Smooth muscle cell (in vitro differentiated cells): ENCODE data around the gene ESRRA. TPM values are rescaled to one million over a fixed set of nuclear protein-coding genes. Genes with fewer than 3 reads are reported as not detected.

ENCODE experiments used
- DNase-seq: peaks from one replicate; lab custom pipeline; 2025; ENCODE audit not compliant: unreplicated experiment; lab: John Stamatoyannopoulos, UW
- H2AFZ ChIP-seq: fragments of 200-600 bp; sonication (generic); 2 replicates; pipeline ENCODE4 v1.6.0; 2016; ENCODE audit warnings: antibody characterized with exemption, low read depth, mild to moderate bottlenecking
- H3F3A ChIP-seq: fragments of 200-600 bp; sonication (generic); 2 replicates; pipeline ENCODE4 v1.6.0; 2017; ENCODE audit warnings: antibody characterized with exemption, low read depth
- H3K27ac ChIP-seq: fragments of 200-600 bp; sonication (generic); 2 replicates; pipeline ENCODE4 v1.5.1; 2016; ENCODE audit warnings: low read depth, mild to moderate bottlenecking
- H3K27me3 ChIP-seq: fragments of 200-600 bp; sonication (generic); 2 replicates; pipeline ENCODE4 v1.6.1; 2016; ENCODE audit warnings: low read depth, mild to moderate bottlenecking
- H3K36me3 ChIP-seq: fragments of 200-600 bp; sonication (generic); 2 replicates; pipeline ENCODE4 v1.5.1; 2016; ENCODE audit warnings: low read depth
- H3K4me1 ChIP-seq: fragments of 200-600 bp; sonication (generic); 2 replicates; pipeline ENCODE4 v1.5.1; 2016; ENCODE audit warnings: low read depth
- H3K4me2 ChIP-seq: fragments of 200-600 bp; sonication (generic); 2 replicates; pipeline ENCODE4 v1.6.0; 2016; ENCODE audit warnings: mild to moderate bottlenecking
- H3K4me3 ChIP-seq: fragments of 200-600 bp; sonication (generic); 2 replicates; pipeline ENCODE4 v1.5.1; 2016; ENCODE audit warnings: mild to moderate bottlenecking
- H3K79me2 ChIP-seq: fragments of 200-600 bp; sonication (generic); 2 replicates; pipeline ENCODE4 v1.6.0; 2016; ENCODE audit warnings: low read depth, mild to moderate bottlenecking
- H3K9ac ChIP-seq: fragments of 200-600 bp; sonication (generic); 2 replicates; pipeline ENCODE4 v1.6.0; 2016; ENCODE audit warnings: low read depth
- H3K9me3 ChIP-seq: fragments of 200-600 bp; sonication (generic); replicated peaks from 2 replicates; pipeline ENCODE4 v1.5.1; 2016; ENCODE audit warnings: low read depth
- H4K20me1 ChIP-seq: fragments of 200-600 bp; sonication (generic); 2 replicates; pipeline ENCODE4 v1.6.0; 2016; ENCODE audit warnings: low read depth
- WGBS: methylation state at CpG from one replicate; pipeline ENCODE4 v1.1.7; 2016; ENCODE audit warnings: low lambda C conversion rate; 5-methylcytosine and 5-hydroxymethylcytosine counted together
- polyA plus RNA-seq: library from polyadenylated mRNA; unstranded; fragments of >200 nt; fragmentation: Nextera tagmentation; extraction: Ambion mirVana; gene quantifications from 2 replicates; pipeline ENCODE4 v1.2.1, GENCODE V29; 2016
- total RNA-seq: library from RNA; depleted of rRNA; stranded (reverse); fragments of >200 nt; gene quantifications from 2 replicates; pipeline ENCODE4 v1.2.3, GENCODE V29; 2014
- TF ChIP-seq, protein P1 (sequence below): fragments of 200-600 bp; sonication (generic); IDR thresholded peaks from 2 replicates; pipeline ENCODE4 v1.5.1; 2017; ENCODE audit warnings: borderline replicate concordance, mild to moderate bottlenecking, antibody characterized with exemption; ENCODE audit not compliant: insufficient read depth, poor library complexity, severe bottlenecking

ESRRA gene
- total and polyA plus RNA-seq, 2 experiments from 2014 or later, result 8.0 to 16.7 TPM

DNA sequence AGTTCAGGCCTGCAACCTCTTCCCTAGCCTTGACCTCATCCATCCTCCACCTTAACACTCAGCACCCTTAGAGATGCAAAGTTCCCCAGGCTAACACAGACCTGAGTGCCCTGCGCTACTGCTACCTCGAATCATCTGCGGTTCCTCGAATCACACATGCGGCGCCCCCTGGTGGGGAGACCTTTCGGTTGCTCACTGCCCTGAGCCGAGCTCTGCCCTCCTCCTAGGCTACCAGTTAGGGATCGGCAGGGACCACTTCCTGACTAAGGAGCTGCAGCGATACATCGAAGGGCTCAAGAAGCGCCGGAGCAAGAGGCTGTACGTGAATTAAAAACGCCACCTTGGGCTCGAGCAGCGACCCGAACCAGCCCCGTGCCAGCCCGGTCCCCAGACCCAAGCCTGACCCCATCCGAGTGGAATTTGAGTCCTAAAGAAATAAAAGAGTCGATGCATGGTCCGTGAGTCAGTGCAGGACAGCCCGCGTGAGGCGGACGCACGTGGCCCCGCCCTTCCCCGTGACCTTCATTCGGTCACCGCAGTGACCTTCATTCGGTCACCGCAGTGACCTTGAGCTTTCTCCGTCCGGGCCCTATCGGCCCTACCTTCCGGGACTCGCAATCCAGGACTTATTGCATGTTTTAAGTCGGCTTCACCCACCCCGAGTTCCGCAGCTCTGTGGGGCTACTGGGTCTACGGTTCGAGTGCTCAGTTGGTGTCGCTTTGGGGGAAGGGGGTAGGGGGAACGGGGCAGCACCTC lies 830 bp upstream of the ESRRA start:
- peaks cover 27% of the 10 kb centered on the region for H3K79me2 ChIP-seq
- TF ChIP-seq, protein P1, sequence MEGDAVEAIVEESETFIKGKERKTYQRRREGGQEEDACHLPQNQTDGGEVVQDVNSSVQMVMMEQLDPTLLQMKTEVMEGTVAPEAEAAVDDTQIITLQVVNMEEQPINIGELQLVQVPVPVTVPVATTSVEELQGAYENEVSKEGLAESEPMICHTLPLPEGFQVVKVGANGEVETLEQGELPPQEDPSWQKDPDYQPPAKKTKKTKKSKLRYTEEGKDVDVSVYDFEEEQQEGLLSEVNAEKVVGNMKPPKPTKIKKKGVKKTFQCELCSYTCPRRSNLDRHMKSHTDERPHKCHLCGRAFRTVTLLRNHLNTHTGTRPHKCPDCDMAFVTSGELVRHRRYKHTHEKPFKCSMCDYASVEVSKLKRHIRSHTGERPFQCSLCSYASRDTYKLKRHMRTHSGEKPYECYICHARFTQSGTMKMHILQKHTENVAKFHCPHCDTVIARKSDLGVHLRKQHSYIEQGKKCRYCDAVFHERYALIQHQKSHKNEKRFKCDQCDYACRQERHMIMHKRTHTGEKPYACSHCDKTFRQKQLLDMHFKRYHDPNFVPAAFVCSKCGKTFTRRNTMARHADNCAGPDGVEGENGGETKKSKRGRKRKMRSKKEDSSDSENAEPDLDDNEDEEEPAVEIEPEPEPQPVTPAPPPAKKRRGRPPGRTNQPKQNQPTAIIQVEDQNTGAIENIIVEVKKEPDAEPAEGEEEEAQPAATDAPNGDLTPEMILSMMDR, result peak; percentile 88
- WGBS, result 2% methylated on average over 46 of the region's 46 CpGs
- H3K9ac ChIP-seq, result peak overlapping the region; percentile 55
- H2AFZ ChIP-seq, result no peak overlapping the region
- DNase-seq, result peak; percentile 84
- no peaks in the 10 kb centered on the region for H3F3A ChIP-seq
- H3K27me3 ChIP-seq, result peaks cover 14% of the 10 kb centered on the region
- H3K4me1 ChIP-seq, result peaks cover 15% of the 10 kb centered on the region
- H3K36me3 ChIP-seq, result no peaks in the 10 kb centered on the region
- peak overlapping the region; percentile 83 for H3K27ac ChIP-seq
- no peaks in the 10 kb centered on the region for H3K9me3 ChIP-seq
- peaks cover 7% of the 10 kb centered on the region for H4K20me1 ChIP-seq
- H3K4me2 ChIP-seq, result peak overlapping the region; percentile 79
- peak overlapping the region; percentile 49 for H3K4me3 ChIP-seq

DNA sequence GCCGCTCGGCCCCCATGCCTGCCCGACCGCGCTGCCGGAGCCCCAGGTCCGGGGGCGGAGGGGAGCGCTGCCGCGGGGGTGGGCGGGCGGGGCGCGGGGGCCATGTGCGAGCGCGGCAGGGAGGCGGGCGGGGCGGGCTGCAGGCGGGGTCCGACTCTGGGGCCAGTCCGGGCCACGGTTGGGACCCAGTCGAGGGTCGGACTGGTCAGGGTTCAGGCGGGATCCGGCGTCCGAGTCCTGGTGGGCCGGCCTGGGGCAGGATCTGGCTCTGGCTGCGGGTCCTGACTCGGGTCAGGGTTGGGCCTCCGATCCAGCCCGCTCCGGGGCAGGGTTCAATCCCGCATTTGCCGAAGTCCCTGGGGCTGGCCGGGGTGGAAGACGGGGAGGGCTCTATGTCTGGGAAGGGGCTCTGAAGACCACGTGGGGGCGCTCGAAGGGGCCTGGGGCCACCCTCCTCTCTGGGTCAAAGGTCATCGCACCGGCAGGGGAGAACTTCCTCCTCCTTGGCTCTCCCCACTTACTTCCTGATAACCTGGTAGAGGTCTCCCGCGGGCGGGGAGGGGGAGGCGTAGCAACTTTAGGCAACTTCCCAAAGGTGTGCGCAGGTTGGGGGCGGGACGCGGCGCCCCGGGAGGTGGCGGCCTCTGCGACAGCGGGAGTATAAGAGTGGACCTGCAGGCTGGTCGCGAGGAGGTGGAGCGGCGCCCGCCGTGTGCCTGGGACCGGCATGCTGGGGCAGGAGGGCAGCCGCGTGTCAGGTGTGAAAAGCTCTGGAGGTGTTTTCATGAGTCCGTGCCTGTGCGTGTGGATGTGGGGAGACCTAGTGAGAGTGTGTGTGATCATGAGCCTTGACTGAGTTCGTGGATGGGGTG lies 603 bp downstream of the ESRRA start:
- no peak for DNase-seq

DNA sequence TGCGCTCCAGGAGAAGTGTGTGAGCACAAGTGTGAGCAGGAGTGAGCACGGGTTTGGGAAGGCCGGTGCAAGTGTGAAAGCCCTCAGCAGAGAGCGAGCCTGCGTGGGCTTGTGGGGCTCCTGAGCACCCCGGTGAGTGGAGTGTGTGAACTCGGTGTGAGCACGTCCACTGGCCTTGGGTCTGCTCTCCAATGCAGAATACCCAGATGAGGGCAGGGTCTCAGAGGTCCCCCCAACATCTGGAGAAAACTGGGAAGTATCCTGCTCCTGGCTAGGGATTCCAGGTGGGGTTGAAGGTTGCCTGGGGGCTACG lies 1.2 kb downstream of the ESRRA start:
- no peak for DNase-seq
- Histone ChIP-seq H3K4me1 (peaks cover 6% of the 10 kb centered on the region), H3K36me3 (no peaks in the 10 kb centered on the region), H3K9me3 (no peaks in the 10 kb centered on the region), H3F3A (no peaks in the 10 kb centered on the region), H4K20me1 (peaks cover 7% of the 10 kb centered on the region), H3K27me3 (no peaks in the 10 kb centered on the region), H3K4me2 (peak overlapping the region; percentile 99), H3K9ac (no peak overlapping the region), H3K27ac (no peak overlapping the region), H3K79me2 (peaks cover 30% of the 10 kb centered on the region), H3K4me3 (peak overlapping the region; percentile 82), H2AFZ (no peak overlapping the region)
- WGBS, result 37% methylated on average over 9 of the region's 9 CpGs
- TF ChIP-seq, protein P1, result no peak

More for the DNA sequence above, 603 bp downstream of the ESRRA start:
- no peak overlapping the region for H3K27ac ChIP-seq
- TF ChIP-seq, protein P1, result peak; percentile 31
- peaks cover 7% of the 10 kb centered on the region for H4K20me1 ChIP-seq
- WGBS, result 1% methylated on average over 57 of the region's 71 CpGs
- H2AFZ ChIP-seq, result peak overlapping the region; percentile 62
- no peaks in the 10 kb centered on the region for H3F3A ChIP-seq
- H3K27me3 ChIP-seq, result peaks cover under 1% of the 10 kb centered on the region
- H3K36me3 ChIP-seq, result no peaks in the 10 kb centered on the region
- H3K9me3 ChIP-seq, result no peaks in the 10 kb centered on the region
- peak overlapping the region; percentile 99 for H3K4me2 ChIP-seq
- H3K9ac ChIP-seq, result peak overlapping the region; percentile 60
- H3K79me2 ChIP-seq, result peaks cover 30% of the 10 kb centered on the region
- peak overlapping the region; percentile 82 for H3K4me3 ChIP-seq
- peaks cover 6% of the 10 kb centered on the region for H3K4me1 ChIP-seq
